GM18907 (cell line): ENCODE data around the gene PTPN14.
"Not testable (repeated sequence)": the region's sequence is repeated elsewhere in the genome, so short reads cannot be mapped to it uniquely, and the experiment has no call there.

Experiments used
- ATAC-seq: cut with Tn5 transposase; IDR thresholded peaks from one replicate; pipeline ENCODE4 v1.9.1; 2021; ENCODE audit warnings: mild to moderate bottlenecking, moderate library complexity; ENCODE audit not compliant: unreplicated experiment

The PTPN14 gene

GRCh38 chr1:214542275-214543199 lies 8.9 kb downstream of the PTPN14 start:
- no peak for ATAC-seq

GRCh38 chr1:214541693-214542092 lies 9.7 kb downstream of the PTPN14 start:
- no peak for ATAC-seq

GRCh38 chr1:214541206-214541605 lies 10.2 kb downstream of the PTPN14 start:
- ATAC-seq = no peak

- no peak for ATAC-seq
These were observed 11.1 kb downstream of the PTPN14 start for GRCh38 chr1:214540324-214540723.

GRCh38 chr1:214538496-214538895 lies 12.9 kb downstream of the PTPN14 start:
- ATAC-seq = no peak

- no peak for ATAC-seq
These were observed 13.4 kb downstream of the PTPN14 start for GRCh38 chr1:214537872-214538473.

GRCh38 chr1:214537219-214537618 lies 14.2 kb downstream of the PTPN14 start:
- ATAC-seq = no peak

GRCh38 chr1:214532070-214532469 lies 19.3 kb downstream of the PTPN14 start:
- no peak for ATAC-seq

- ATAC-seq = peak; percentile 82
These were observed 25.8 kb downstream of the PTPN14 start for GRCh38 chr1:214525535-214526019.

GRCh38 chr1:214524824-214525223 lies 26.6 kb downstream of the PTPN14 start:
- no peak for ATAC-seq

GRCh38 chr1:214523124-214523824 lies 28.1 kb downstream of the PTPN14 start:
- no peak for ATAC-seq

GRCh38 chr1:214521458-214521857 lies 29.9 kb downstream of the PTPN14 start:
- ATAC-seq = not testable (repeated sequence)

GRCh38 chr1:214520544-214521165 lies 30.7 kb downstream of the PTPN14 start:
- no peak for ATAC-seq

GRCh38 chr1:214518361-214518760 lies 33.0 kb downstream of the PTPN14 start:
- ATAC-seq = no peak

GRCh38 chr1:214516434-214517326 lies 34.7 kb downstream of the PTPN14 start:
- no peak for ATAC-seq

- no peak for ATAC-seq
These were observed 35.6 kb downstream of the PTPN14 start for GRCh38 chr1:214515544-214516433.

GRCh38 chr1:214514819-214515383 lies 36.5 kb downstream of the PTPN14 start:
- ATAC-seq = no peak

GRCh38 chr1:214514032-214514818 lies 37.2 kb downstream of the PTPN14 start:
- no peak for ATAC-seq
